ENCODE measurements around the gene PMM2. TPM values are rescaled to one million over a fixed set of nuclear protein-coding genes. Genes with fewer than 3 reads are reported as not detected.

PMM2 gene
- total and polyA plus RNA-seq, 2 experiments from 2014 or later, result 39.6 to 46.4 TPM

- Histone ChIP-seq H3K4me3 (no peak overlapping the region), H4K20me1 (ENCODE audit: insufficient read depth) (no peaks in the 10 kb centered on the region), H3K36me3 (ENCODE audit: low read depth) (no peaks in the 10 kb centered on the region), H3K9me2 (ENCODE audit: insufficient read depth) (no peaks in the 10 kb centered on the region), H3K4me1 (ENCODE audit: insufficient read depth) (peaks cover 44% of the 10 kb centered on the region), H2AFZ (no peak overlapping the region), H3K79me2 (ENCODE audit: insufficient read depth) (no peaks in the 10 kb centered on the region), H3K4me2 (ENCODE audit: unreplicated experiment) (no peak overlapping the region), H3F3A (ENCODE audit: insufficient read depth) (peaks cover 32% of the 10 kb centered on the region), H3K27ac (no peak overlapping the region), H3K9ac (no peak overlapping the region), H3K27me3 (replicated peaks; ENCODE audit: insufficient read depth) (no peaks in the 10 kb centered on the region), H3K9me3 (ENCODE audit: low read depth) (no peaks in the 10 kb centered on the region)
- in situ Hi-C loops (cut with MboI), result loop anchor here (10.0 kb wide), 1 partner anchor 228 kb away; no protein-coding TSS in a partner anchor
- TF ChIP-seq EZH2phosphoT487 (IDR thresholded peaks at IDR 0.05; ENCODE audit: insufficient read depth, low read depth), result no peak
- no peak for DNase-seq
- WGBS, 2 experiments (ENCODE audit: low coverage in 1 of 2, low lambda C conversion rate in 2 of 2, missing lambda C conversion rate in 2 of 2), result 91 to 92% methylated on average over 17 of the region's 17 CpGs
Measured at GRCh38 chr16:8882725-8883377, 85.2 kb downstream of the PMM2 start.

GRCh38 chr16:8885674-8886592 lies 88.3 kb downstream of the PMM2 start:
- Histone ChIP-seq H3K27me3 (replicated peaks; ENCODE audit: insufficient read depth) (no peaks in the 10 kb centered on the region), H3K79me2 (ENCODE audit: insufficient read depth) (no peaks in the 10 kb centered on the region), H3K9ac (0 out of 2 replicates have a peak overlapping the region, but pooled peaks have one; percentile 16), H3K4me2 (ENCODE audit: unreplicated experiment) (peak overlapping the region; percentile 58), H3K9me3 (ENCODE audit: low read depth) (no peaks in the 10 kb centered on the region), H3F3A (ENCODE audit: insufficient read depth) (peaks cover 22% of the 10 kb centered on the region), H3K27ac (no peak overlapping the region; the same call in 1 of the 2 replicates), H3K4me3 (no peak overlapping the region), H2AFZ (no peak overlapping the region), H3K9me2 (ENCODE audit: insufficient read depth) (no peaks in the 10 kb centered on the region), H3K36me3 (ENCODE audit: low read depth) (no peaks in the 10 kb centered on the region; the same call in 1 of the 2 replicates), H4K20me1 (ENCODE audit: insufficient read depth) (no peaks in the 10 kb centered on the region), H3K4me1 (ENCODE audit: insufficient read depth) (peaks cover 33% of the 10 kb centered on the region)
- WGBS, 2 experiments (ENCODE audit: low coverage in 1 of 2, low lambda C conversion rate in 2 of 2, missing lambda C conversion rate in 2 of 2), result 20 to 23% methylated on average over 19 to 20 of the region's 20 CpGs
- no peak for TF ChIP-seq EZH2phosphoT487 (IDR thresholded peaks at IDR 0.05; ENCODE audit: insufficient read depth, low read depth)
- TF ChIP-seq EZH2 (IDR thresholded peaks at IDR 0.05; ENCODE audit: insufficient read depth, poor library complexity, severe bottlenecking), result no peak
- DNase-seq, result peak; percentile 69
- in situ Hi-C loops (cut with MboI), result loop anchor here (10.0 kb wide), 1 partner anchor 231 kb away; no protein-coding TSS in a partner anchor

GRCh38 chr16:8886593-8887430 lies 89.2 kb downstream of the PMM2 start:
- H4K20me1 ChIP-seq (ENCODE audit: insufficient read depth), result no peaks in the 10 kb centered on the region
- H3K27ac ChIP-seq, result no peak overlapping the region
- H3K4me3 ChIP-seq, result no peak overlapping the region
- peaks cover 8% of the 10 kb centered on the region; the same call in 1 of the 2 replicates for H3K36me3 ChIP-seq (ENCODE audit: low read depth)
- H3K4me1 ChIP-seq (ENCODE audit: insufficient read depth), result peaks cover 33% of the 10 kb centered on the region
- peaks cover 22% of the 10 kb centered on the region for H3F3A ChIP-seq (ENCODE audit: insufficient read depth)
- TF ChIP-seq EZH2phosphoT487 (IDR thresholded peaks at IDR 0.05; ENCODE audit: insufficient read depth, low read depth) (no peak), EZH2 (IDR thresholded peaks at IDR 0.05; ENCODE audit: insufficient read depth, poor library complexity, severe bottlenecking) (no peak)
- no peak for DNase-seq
- H3K27me3 ChIP-seq (replicated peaks; ENCODE audit: insufficient read depth), result no peaks in the 10 kb centered on the region
- H3K9me3 ChIP-seq (ENCODE audit: low read depth), result no peaks in the 10 kb centered on the region
- 60 to 63% methylated on average over 19 of the region's 19 CpGs for WGBS, 2 experiments (ENCODE audit: low coverage in 1 of 2, low lambda C conversion rate in 2 of 2, missing lambda C conversion rate in 2 of 2)
- no peaks in the 10 kb centered on the region for H3K79me2 ChIP-seq (ENCODE audit: insufficient read depth)
- H2AFZ ChIP-seq, result no peak overlapping the region
- peak overlapping the region; percentile 58 for H3K4me2 ChIP-seq (ENCODE audit: unreplicated experiment)
- H3K9ac ChIP-seq, result no peak overlapping the region
- in situ Hi-C loops (cut with MboI), result loop anchor here (10.0 kb wide), 1 partner anchor 232 kb away; no protein-coding TSS in a partner anchor
- no peaks in the 10 kb centered on the region for H3K9me2 ChIP-seq (ENCODE audit: insufficient read depth)

- H3K4me1 ChIP-seq (ENCODE audit: insufficient read depth), result peaks cover 33% of the 10 kb centered on the region
- H3K9me2 ChIP-seq (ENCODE audit: insufficient read depth), result no peaks in the 10 kb centered on the region
- no peak overlapping the region for H2AFZ ChIP-seq
- TF ChIP-seq EZH2 (IDR thresholded peaks at IDR 0.05; ENCODE audit: insufficient read depth, poor library complexity, severe bottlenecking), result no peak
- TF ChIP-seq EZH2phosphoT487 (IDR thresholded peaks at IDR 0.05; ENCODE audit: insufficient read depth, low read depth), result no peak
- H3K9me3 ChIP-seq (ENCODE audit: low read depth), result no peaks in the 10 kb centered on the region
- H3K79me2 ChIP-seq (ENCODE audit: insufficient read depth), result no peaks in the 10 kb centered on the region
- no peak overlapping the region for H3K4me3 ChIP-seq
- H3K4me2 ChIP-seq (ENCODE audit: unreplicated experiment), result no peak overlapping the region
- H3F3A ChIP-seq (ENCODE audit: insufficient read depth), result peaks cover 22% of the 10 kb centered on the region
- DNase-seq, result no peak
- 90 to 93% methylated on average over 6 of the region's 6 CpGs for WGBS, 2 experiments (ENCODE audit: low coverage in 1 of 2, low lambda C conversion rate in 2 of 2, missing lambda C conversion rate in 2 of 2)
- in situ Hi-C loops (cut with MboI), result loop anchor here (10.0 kb wide), 1 partner anchor 233 kb away; no protein-coding TSS in a partner anchor
- H3K27me3 ChIP-seq (replicated peaks; ENCODE audit: insufficient read depth), result no peaks in the 10 kb centered on the region
- H3K36me3 ChIP-seq (ENCODE audit: low read depth), result peaks cover 13% of the 10 kb centered on the region; the same call in 1 of the 2 replicates
- no peak overlapping the region for H3K27ac ChIP-seq
- no peaks in the 10 kb centered on the region for H4K20me1 ChIP-seq (ENCODE audit: insufficient read depth)
- H3K9ac ChIP-seq, result no peak overlapping the region
Measured at GRCh38 chr16:8887431-8887765, 89.8 kb downstream of the PMM2 start.
